Nephron (organoid): ENCODE data around the gene PIN4.

Source experiments
- H3K27ac Mint-ChIP-seq, 3 experiments: 2 replicates each; pipeline ENCODE4 v1.8.0; 2020; ENCODE audit warnings: mixed read lengths in 3 of 3, mild to moderate bottlenecking in 2 of 3, moderate library complexity in 1 of 3
- H3K27me3 Mint-ChIP-seq: 2 replicates; pipeline ENCODE4 v1.8.0; 2021; ENCODE audit warnings: low read depth, mild to moderate bottlenecking, moderate library complexity, mixed read lengths
- H3K36me3 Mint-ChIP-seq: 2 replicates; pipeline ENCODE4 v1.8.0; 2020; ENCODE audit warnings: low read depth, mixed read lengths
- H3K4me1 Mint-ChIP-seq: 2 replicates; pipeline ENCODE4 v1.8.0; 2020; ENCODE audit warnings: mixed read lengths
- H3K4me3 Mint-ChIP-seq, 3 experiments: 2 replicates each; pipeline ENCODE4 v1.8.0; 2020; ENCODE audit warnings: mild to moderate bottlenecking in 3 of 3, mixed read lengths in 3 of 3, moderate library complexity in 2 of 3
- H3K9me3 Mint-ChIP-seq: 2 replicates; pipeline ENCODE4 v1.8.0; 2020; ENCODE audit warnings: mixed read lengths
- TF ChIP-seq, protein P1 (sequence below), 3 experiments: fragments of 200-600 bp; sonication (generic); IDR thresholded peaks; one replicate each; pipeline ENCODE4 v1.5.0; 2021; ENCODE audit warnings: antibody characterized with exemption in 3 of 3; ENCODE audit not compliant: unreplicated experiment in 3 of 3

The PIN4 gene

DNA sequence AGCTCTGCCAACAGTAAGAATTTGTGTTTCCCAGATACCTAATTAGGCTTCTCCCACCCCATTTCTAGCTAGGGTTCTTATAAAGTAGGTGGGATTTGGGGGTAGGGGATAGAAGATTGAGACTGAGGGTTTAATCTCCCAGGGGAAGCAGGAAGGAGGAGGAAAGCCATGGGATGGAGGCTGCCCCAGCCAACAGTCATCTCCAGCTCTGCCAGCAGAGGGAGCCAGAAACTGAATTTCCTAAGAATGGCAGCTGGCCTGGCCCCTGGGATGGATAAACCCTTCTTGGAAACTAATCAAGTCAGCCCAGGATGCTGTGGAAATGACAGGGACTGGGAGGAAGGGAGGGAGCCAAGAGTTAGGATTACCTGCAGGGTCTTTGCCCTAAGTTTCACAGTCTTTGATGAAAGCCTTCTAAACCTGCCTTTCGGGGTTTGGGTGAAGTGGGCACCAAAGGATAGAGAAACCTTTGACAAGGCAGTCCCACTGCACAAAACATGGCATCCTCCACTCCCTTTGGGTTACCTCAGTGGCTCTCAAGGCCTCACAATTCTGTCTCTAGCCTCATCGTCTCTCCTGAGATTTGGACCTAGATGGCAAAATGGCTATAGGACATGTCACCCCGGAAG is 64.0 kb downstream of the PIN4 start:
- H3K27ac Mint-ChIP-seq, result no peak overlapping the region

DNA sequence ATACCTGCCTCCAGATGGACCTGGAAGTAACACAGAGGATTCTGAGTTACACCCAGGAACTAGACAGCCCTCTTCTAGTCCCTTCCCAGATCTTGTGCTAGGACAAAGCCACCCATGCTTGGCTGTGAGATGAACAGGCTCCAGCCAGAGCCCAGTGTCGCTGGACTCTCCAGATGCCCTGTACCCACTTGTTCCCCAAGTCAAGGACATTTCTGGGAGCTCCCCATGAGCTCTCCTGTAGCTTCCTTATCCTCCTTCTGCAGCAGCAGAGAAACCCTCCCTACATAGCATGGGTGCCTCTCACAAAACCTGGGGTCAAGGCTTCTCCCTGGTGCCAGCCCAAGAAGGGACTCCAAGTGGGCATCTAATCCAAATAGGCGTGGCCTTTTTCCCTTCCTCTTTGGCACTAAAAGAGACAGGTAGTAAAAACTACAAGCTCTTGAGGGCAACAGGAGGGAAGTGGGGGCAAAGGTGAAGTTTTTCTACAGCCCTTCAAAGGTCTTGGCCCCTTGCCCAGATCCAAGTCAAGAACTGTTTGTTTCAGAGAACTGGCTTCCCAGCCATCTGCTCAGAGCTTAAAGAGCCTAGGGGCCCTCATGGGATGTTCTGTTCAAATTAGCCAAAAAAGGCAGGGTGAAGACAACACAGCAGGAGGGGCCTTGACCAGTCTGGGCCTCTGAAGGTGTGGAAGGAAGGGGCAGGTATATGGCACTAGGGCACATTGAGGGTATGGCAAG is 65.8 kb downstream of the PIN4 start:
- Mint-ChIP-seq H3K27me3 (no peaks in the 10 kb centered on the region), H3K4me3 (no peak overlapping the region), H3K36me3 (no peaks in the 10 kb centered on the region), H3K27ac (no peak overlapping the region), H3K4me1 (no peaks in the 10 kb centered on the region), H3K9me3 (peaks cover 16% of the 10 kb centered on the region)
- TF ChIP-seq, protein P1, sequence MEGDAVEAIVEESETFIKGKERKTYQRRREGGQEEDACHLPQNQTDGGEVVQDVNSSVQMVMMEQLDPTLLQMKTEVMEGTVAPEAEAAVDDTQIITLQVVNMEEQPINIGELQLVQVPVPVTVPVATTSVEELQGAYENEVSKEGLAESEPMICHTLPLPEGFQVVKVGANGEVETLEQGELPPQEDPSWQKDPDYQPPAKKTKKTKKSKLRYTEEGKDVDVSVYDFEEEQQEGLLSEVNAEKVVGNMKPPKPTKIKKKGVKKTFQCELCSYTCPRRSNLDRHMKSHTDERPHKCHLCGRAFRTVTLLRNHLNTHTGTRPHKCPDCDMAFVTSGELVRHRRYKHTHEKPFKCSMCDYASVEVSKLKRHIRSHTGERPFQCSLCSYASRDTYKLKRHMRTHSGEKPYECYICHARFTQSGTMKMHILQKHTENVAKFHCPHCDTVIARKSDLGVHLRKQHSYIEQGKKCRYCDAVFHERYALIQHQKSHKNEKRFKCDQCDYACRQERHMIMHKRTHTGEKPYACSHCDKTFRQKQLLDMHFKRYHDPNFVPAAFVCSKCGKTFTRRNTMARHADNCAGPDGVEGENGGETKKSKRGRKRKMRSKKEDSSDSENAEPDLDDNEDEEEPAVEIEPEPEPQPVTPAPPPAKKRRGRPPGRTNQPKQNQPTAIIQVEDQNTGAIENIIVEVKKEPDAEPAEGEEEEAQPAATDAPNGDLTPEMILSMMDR (IDR thresholded peaks at IDR 0.05; ENCODE audit: unreplicated experiment in 3 of 3), result no peak

More for the DNA sequence above, 64.0 kb downstream of the PIN4 start:
- Mint-ChIP-seq H3K4me3 (no peak overlapping the region), H3K36me3 (no peaks in the 10 kb centered on the region), H3K4me1 (no peaks in the 10 kb centered on the region), H3K27me3 (peaks cover 3% of the 10 kb centered on the region), H3K9me3 (peaks cover 14% of the 10 kb centered on the region)
- TF ChIP-seq, protein P1 (IDR thresholded peaks at IDR 0.05; ENCODE audit: unreplicated experiment in 3 of 3), result peak; percentile 41 to 53 (median 42)
